Activated CD4-positive, alpha-beta memory T cell treated with anti-CD3 and anti-CD28 coated beads, Interleukin-2, amount 10 ng/mL, durations not matched to agents 7 days and 5 days (primary cell): Measurements from ENCODE around the gene ARHGDIB. TPM values are rescaled to one million over a fixed set of nuclear protein-coding genes. Genes with fewer than 3 reads are reported as not detected.

ENCODE experiments used
- CTCF ChIA-PET: fragments of 350-600 bp; sonication (Branson Sonifier 250); formaldehyde crosslinking; loops from one replicate; lab custom pipeline; 2021; ENCODE audit warnings: antibody characterized with exemption, inconsistent platforms; lab: Charles Lee
- POLR2A ChIA-PET: fragments of 350-600 bp; sonication (Branson Sonifier 250); formaldehyde crosslinking; loops from one replicate; lab custom pipeline; 2021; ENCODE audit warnings: antibody characterized with exemption; lab: Charles Lee
- DNase-seq: peaks from one replicate; pipeline ENCODE4 v3.0.0-alpha.2; 2020
- H3K27ac Mint-ChIP-seq: one replicate; pipeline ENCODE4 v1.8.0; 2021; ENCODE audit warnings: mild to moderate bottlenecking, mixed read lengths
- H3K27me3 Mint-ChIP-seq: one replicate; pipeline ENCODE4 v1.8.0; 2021; ENCODE audit warnings: mixed read lengths
- H3K36me3 Mint-ChIP-seq: one replicate; pipeline ENCODE4 v1.8.0; 2021; ENCODE audit warnings: low read depth, mixed read lengths
- H3K4me1 Mint-ChIP-seq: one replicate; pipeline ENCODE4 v1.8.0; 2021; ENCODE audit warnings: mixed read lengths
- H3K4me3 Mint-ChIP-seq: one replicate; pipeline ENCODE4 v1.8.0; 2021; ENCODE audit warnings: mild to moderate bottlenecking, mixed read lengths
- H3K9me3 Mint-ChIP-seq: one replicate; pipeline ENCODE4 v1.8.0; 2021; ENCODE audit warnings: mixed read lengths
- total RNA-seq, 2 experiments: library from RNA; stranded (reverse); gene quantifications; one replicate each; pipeline ENCODE4 v1.2.3, GENCODE V29; 2021

The ARHGDIB gene
- 1,000 to 10,000 TPM; 1,463 to 1,491 TPM for total RNA-seq

- Mint-ChIP-seq H3K27me3 (no peaks in the 10 kb centered on the region), H3K9me3 (no peaks in the 10 kb centered on the region), H3K36me3 (peaks cover 47% of the 10 kb centered on the region), H3K4me3 (peak within 1 kb of the TSS; percentile 96), H3K4me1 (peaks cover 41% of the 10 kb centered on the region), H3K27ac (peak within 1 kb of the TSS; percentile 96)
- DNase-seq = peak; percentile 89
- POLR2A ChIA-PET = interaction anchor here (0.6 to 8.8 kb wide), 23 partner anchors 10 to 704 kb away, joined by 3 to 123 read pairs (median 6); partner anchors contain the start of genes ATF7IP, C12orf60, ERP27 and PDE6H
- CTCF ChIA-PET = interaction anchor here (0.9 to 2.1 kb wide), 4 partner anchors 13 to 191 kb away, joined by 4 to 13 read pairs (median 4); partner anchors contain the start of genes C12orf60 and WBP11
Measured at GRCh38 chr12:14961466-14962152, at the start of gene ARHGDIB. Gene ARHGDIB (minus strand): TSS chr12:14961601. CDS start chr12:14950712, 10,889 bp downstream.

- no peaks in the 10 kb centered on the region for H3K4me1 Mint-ChIP-seq
- H3K27me3 Mint-ChIP-seq = peaks cover 18% of the 10 kb centered on the region
- no peaks in the 10 kb centered on the region for H3K9me3 Mint-ChIP-seq
- H3K27ac Mint-ChIP-seq = no peak overlapping the region
- ChIA-PET CTCF (no interaction called here), POLR2A (no interaction called here)
- no peak for DNase-seq
- H3K4me3 Mint-ChIP-seq = no peak overlapping the region
- H3K36me3 Mint-ChIP-seq = no peaks in the 10 kb centered on the region
Measured at GRCh38 chr12:15011162-15011561, 49.8 kb upstream of the ARHGDIB start.

GRCh38 chr12:15007551-15007950, 46.1 kb upstream of the ARHGDIB start:
- ChIA-PET POLR2A (no interaction called here), CTCF (interaction anchor here (0.6 to 1.1 kb wide), 2 partner anchors 12 to 94 kb away, joined by 3 to 4 read pairs; no protein-coding TSS in a partner anchor)
- no peaks in the 10 kb centered on the region for H3K36me3 Mint-ChIP-seq
- H3K27me3 Mint-ChIP-seq = peaks cover 35% of the 10 kb centered on the region
- H3K4me1 Mint-ChIP-seq = no peaks in the 10 kb centered on the region
- no peak overlapping the region for H3K27ac Mint-ChIP-seq
- no peaks in the 10 kb centered on the region for H3K9me3 Mint-ChIP-seq
- no peak for DNase-seq
- H3K4me3 Mint-ChIP-seq = no peak overlapping the region

- H3K9me3 Mint-ChIP-seq = no peaks in the 10 kb centered on the region
- ChIA-PET POLR2A (no interaction called here), CTCF (no interaction called here)
- no peak overlapping the region for H3K4me3 Mint-ChIP-seq
- no peaks in the 10 kb centered on the region for H3K36me3 Mint-ChIP-seq
- DNase-seq = no peak
- no peaks in the 10 kb centered on the region for H3K4me1 Mint-ChIP-seq
- H3K27me3 Mint-ChIP-seq = peaks cover 50% of the 10 kb centered on the region
- no peak overlapping the region for H3K27ac Mint-ChIP-seq
Measured at GRCh38 chr12:15005064-15005463, 43.7 kb upstream of the ARHGDIB start.

GRCh38 chr12:15004421-15004820, 43.0 kb upstream of the ARHGDIB start:
- H3K4me1 Mint-ChIP-seq = no peaks in the 10 kb centered on the region
- peaks cover 48% of the 10 kb centered on the region for H3K27me3 Mint-ChIP-seq
- no peaks in the 10 kb centered on the region for H3K9me3 Mint-ChIP-seq
- ChIA-PET POLR2A (no interaction called here), CTCF (interaction anchor here (1.4 to 1.5 kb wide), 2 partner anchors 157 to 160 kb away, joined by 3 to 4 read pairs; no protein-coding TSS in a partner anchor)
- no peak for DNase-seq
- no peaks in the 10 kb centered on the region for H3K36me3 Mint-ChIP-seq
- no peak overlapping the region for H3K27ac Mint-ChIP-seq
- no peak overlapping the region for H3K4me3 Mint-ChIP-seq

GRCh38 chr12:15001733-15002382, 40.5 kb upstream of the ARHGDIB start:
- Mint-ChIP-seq H3K27me3 (peaks cover 53% of the 10 kb centered on the region), H3K36me3 (no peaks in the 10 kb centered on the region), H3K27ac (no peak overlapping the region), H3K4me1 (no peaks in the 10 kb centered on the region), H3K4me3 (no peak overlapping the region), H3K9me3 (no peaks in the 10 kb centered on the region)
- ChIA-PET CTCF (interaction anchor here (0.6 to 1.7 kb wide), 3 partner anchors 156 to 284 kb away, joined by 3 to 5 read pairs (median 3); no protein-coding TSS in a partner anchor), POLR2A (interaction anchor here (1.0 to 2.2 kb wide), 2 partner anchors 227 to 231 kb away, joined by 4 read pairs; a partner anchor contains a TSS)
- DNase-seq = no peak

GRCh38 chr12:15000575-15000974, 39.2 kb upstream of the ARHGDIB start:
- H3K27ac Mint-ChIP-seq = no peak overlapping the region
- peaks cover 46% of the 10 kb centered on the region for H3K27me3 Mint-ChIP-seq
- H3K4me3 Mint-ChIP-seq = no peak overlapping the region
- ChIA-PET CTCF (no interaction called here), POLR2A (interaction anchor here (0.8 to 2.2 kb wide), 2 partner anchors 39 to 226 kb away, joined by 3 to 4 read pairs; a partner anchor contains a TSS)
- H3K4me1 Mint-ChIP-seq = peaks cover 2% of the 10 kb centered on the region
- no peaks in the 10 kb centered on the region for H3K36me3 Mint-ChIP-seq
- DNase-seq = no peak
- no peaks in the 10 kb centered on the region for H3K9me3 Mint-ChIP-seq

- ChIA-PET POLR2A (interaction anchor here (2.2 kb wide), 1 partner anchor 225 kb away, joined by 4 read pairs; a partner anchor contains a TSS), CTCF (no interaction called here)
- H3K9me3 Mint-ChIP-seq = no peaks in the 10 kb centered on the region
- no peak overlapping the region for H3K27ac Mint-ChIP-seq
- H3K4me3 Mint-ChIP-seq = no peak overlapping the region
- H3K36me3 Mint-ChIP-seq = no peaks in the 10 kb centered on the region
- peaks cover 44% of the 10 kb centered on the region for H3K27me3 Mint-ChIP-seq
- DNase-seq = no peak
- peaks cover 9% of the 10 kb centered on the region for H3K4me1 Mint-ChIP-seq
Measured at GRCh38 chr12:14999695-15000365, 38.4 kb upstream of the ARHGDIB start.

GRCh38 chr12:14999021-14999694, 37.8 kb upstream of the ARHGDIB start:
- Mint-ChIP-seq H3K27me3 (peaks cover 39% of the 10 kb centered on the region), H3K9me3 (no peaks in the 10 kb centered on the region), H3K36me3 (no peaks in the 10 kb centered on the region), H3K27ac (no peak overlapping the region), H3K4me1 (peaks cover 16% of the 10 kb centered on the region), H3K4me3 (no peak overlapping the region)
- CTCF ChIA-PET = no interaction called here
- POLR2A ChIA-PET = interaction anchor here (2.2 kb wide), 1 partner anchor 224 kb away, joined by 4 read pairs; a partner anchor contains a TSS
- no peak for DNase-seq

- Mint-ChIP-seq H3K4me1 (peaks cover 24% of the 10 kb centered on the region), H3K9me3 (no peaks in the 10 kb centered on the region), H3K36me3 (no peaks in the 10 kb centered on the region), H3K27ac (no peak overlapping the region), H3K27me3 (peaks cover 35% of the 10 kb centered on the region), H3K4me3 (no peak overlapping the region)
- ChIA-PET POLR2A (no interaction called here), CTCF (no interaction called here)
- no peak for DNase-seq
Measured at GRCh38 chr12:14997998-14998397, 36.6 kb upstream of the ARHGDIB start.

GRCh38 chr12:14995583-14996425, 34.4 kb upstream of the ARHGDIB start:
- CTCF ChIA-PET = interaction anchor here (0.6 to 3.5 kb wide), 32 partner anchors 9 to 367 kb away, joined by 3 to 41 read pairs (median 4); partner anchors contain the start of genes ARHGDIB, C12orf60, RERG and WBP11
- Mint-ChIP-seq H3K27me3 (peaks cover 23% of the 10 kb centered on the region), H3K27ac (no peak overlapping the region), H3K4me1 (peaks cover 24% of the 10 kb centered on the region), H3K4me3 (no peak overlapping the region), H3K36me3 (no peaks in the 10 kb centered on the region), H3K9me3 (peaks cover 7% of the 10 kb centered on the region)
- no peak for DNase-seq
- POLR2A ChIA-PET = interaction anchor here (0.6 to 3.1 kb wide), 9 partner anchors 34 to 226 kb away, joined by 3 to 17 read pairs (median 4); partner anchors contain the start of gene ARHGDIB
